ENCODE results near the gene H1-8. TPM values are rescaled to one million over a fixed set of nuclear protein-coding genes. Genes with fewer than 3 reads are reported as not detected.

H1-8 gene
- total RNA-seq, 1 experiment from 2014 or later = not detected

DNA sequence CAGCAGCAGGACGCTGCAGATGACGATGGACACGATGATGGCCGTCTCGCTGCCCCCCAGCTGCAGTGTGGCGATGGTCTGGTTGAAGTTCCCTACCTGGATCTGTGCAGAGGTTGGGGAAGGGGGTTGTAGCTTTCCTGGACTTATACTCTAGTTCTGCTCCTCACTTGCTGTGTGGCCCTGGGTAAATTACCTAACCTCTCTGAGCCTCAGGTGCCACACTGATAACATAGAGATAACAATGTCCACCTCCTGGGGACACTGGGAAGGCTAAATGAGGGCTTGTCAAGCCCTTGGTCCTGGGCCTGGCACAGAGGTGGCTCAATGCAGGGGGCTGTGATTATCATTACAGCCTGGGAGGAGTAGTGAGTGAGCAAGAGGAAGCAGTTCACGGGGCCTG lies 26.9 kb downstream of the H1-8 start:
- ChIA-PET POLR2A (ENCODE audit: unreplicated experiment) (no interaction called here), CTCF (no interaction called here)
- H2AFZ ChIP-seq (ENCODE audit: low read length) = no peak overlapping the region
- H3K27ac ChIP-seq (ENCODE audit: low read length) = no peak overlapping the region
- no peaks in the 10 kb centered on the region for H3F3A ChIP-seq (ENCODE audit: low read length, unreplicated experiment)
- H3K9me2 ChIP-seq (replicated peaks; ENCODE audit: low read length) = no peaks in the 10 kb centered on the region
- no TSS peak for BruUV-seq (replicated peaks)
- DNase-seq = no peak
- no peak for ATAC-seq
- H3K79me2 ChIP-seq (ENCODE audit: low read length) = no peaks in the 10 kb centered on the region
- H3K4me2 ChIP-seq (ENCODE audit: low read length) = no peak overlapping the region
- H3K9ac ChIP-seq (ENCODE audit: low read length) = no peak overlapping the region
- intact Hi-C loops (cut with micrococcal nuclease) = no loop called here
- H3K9me3 ChIP-seq (ENCODE audit: low read length) = no peaks in the 10 kb centered on the region
- no peaks in the 10 kb centered on the region for H4K20me1 ChIP-seq (ENCODE audit: low read length)
- TF ChIP-seq, protein P1, sequence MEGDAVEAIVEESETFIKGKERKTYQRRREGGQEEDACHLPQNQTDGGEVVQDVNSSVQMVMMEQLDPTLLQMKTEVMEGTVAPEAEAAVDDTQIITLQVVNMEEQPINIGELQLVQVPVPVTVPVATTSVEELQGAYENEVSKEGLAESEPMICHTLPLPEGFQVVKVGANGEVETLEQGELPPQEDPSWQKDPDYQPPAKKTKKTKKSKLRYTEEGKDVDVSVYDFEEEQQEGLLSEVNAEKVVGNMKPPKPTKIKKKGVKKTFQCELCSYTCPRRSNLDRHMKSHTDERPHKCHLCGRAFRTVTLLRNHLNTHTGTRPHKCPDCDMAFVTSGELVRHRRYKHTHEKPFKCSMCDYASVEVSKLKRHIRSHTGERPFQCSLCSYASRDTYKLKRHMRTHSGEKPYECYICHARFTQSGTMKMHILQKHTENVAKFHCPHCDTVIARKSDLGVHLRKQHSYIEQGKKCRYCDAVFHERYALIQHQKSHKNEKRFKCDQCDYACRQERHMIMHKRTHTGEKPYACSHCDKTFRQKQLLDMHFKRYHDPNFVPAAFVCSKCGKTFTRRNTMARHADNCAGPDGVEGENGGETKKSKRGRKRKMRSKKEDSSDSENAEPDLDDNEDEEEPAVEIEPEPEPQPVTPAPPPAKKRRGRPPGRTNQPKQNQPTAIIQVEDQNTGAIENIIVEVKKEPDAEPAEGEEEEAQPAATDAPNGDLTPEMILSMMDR (conservative IDR thresholded peaks at IDR 0.05; ENCODE audit: low read depth, low read length) = no peak
- TF ChIP-seq EZH2phosphoT487 (IDR thresholded peaks at IDR 0.05; ENCODE audit: borderline replicate concordance, low read length) (no peak), EZH2 (IDR thresholded peaks at IDR 0.05; ENCODE audit: low read length, unreplicated experiment) (no peak)
- no peaks in the 10 kb centered on the region for H3K36me3 ChIP-seq (ENCODE audit: low read depth, low read length)
- H3K4me3 ChIP-seq (ENCODE audit: low read length) = no peak overlapping the region
- H3K4me1 ChIP-seq (ENCODE audit: insufficient read depth, low read length) = no peaks in the 10 kb centered on the region
- no peaks in the 10 kb centered on the region for H3K27me3 ChIP-seq (ENCODE audit: low read length)

DNA sequence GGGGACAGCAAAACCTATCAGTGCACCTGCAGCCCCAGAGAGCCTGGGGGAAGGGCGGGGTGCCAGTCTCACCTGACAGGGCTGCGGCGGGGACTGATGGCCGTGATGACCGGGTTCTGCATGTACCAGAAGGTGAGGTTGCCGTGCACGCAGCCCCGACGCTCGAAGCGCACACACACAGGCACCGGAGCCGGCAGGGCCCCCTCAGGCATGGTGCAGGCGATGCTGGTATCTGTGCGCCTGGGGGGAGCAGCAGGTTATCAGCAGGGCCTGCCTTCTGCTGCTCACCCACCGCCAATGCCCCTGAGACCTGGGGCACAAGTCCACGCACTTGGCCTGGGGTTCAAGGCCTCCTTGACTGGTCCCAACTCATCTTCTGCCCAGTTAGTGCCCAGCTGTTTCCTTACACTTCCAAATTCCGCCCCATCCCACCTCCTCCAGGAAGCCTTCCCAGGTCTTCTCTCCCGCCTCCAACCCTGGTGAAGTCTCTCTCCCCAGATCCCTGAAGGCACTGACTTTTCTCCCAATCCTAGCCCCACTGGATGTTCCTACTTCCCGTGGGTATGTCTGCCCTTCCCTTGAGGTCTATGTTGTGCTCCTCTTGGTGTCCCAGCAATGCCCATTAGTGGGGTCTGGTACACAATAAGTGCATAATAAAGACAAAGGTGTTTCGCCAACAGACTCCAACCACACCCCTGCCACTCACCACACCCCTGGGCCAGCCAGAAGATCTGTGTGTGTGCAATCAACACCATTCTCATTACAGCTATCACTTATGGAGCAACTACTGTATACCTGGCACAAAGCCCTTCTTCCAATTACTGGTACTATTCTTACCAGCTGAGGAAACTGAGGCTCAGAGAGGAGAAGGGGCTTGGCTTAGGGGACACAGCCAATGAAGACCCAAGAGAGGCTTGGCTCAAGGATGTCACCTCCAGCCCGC lies 28.9 kb downstream of the H1-8 start:
- no peaks in the 10 kb centered on the region for H4K20me1 ChIP-seq (ENCODE audit: low read length)
- H3K27me3 ChIP-seq (ENCODE audit: low read length) = no peaks in the 10 kb centered on the region
- no peaks in the 10 kb centered on the region for H3K79me2 ChIP-seq (ENCODE audit: low read length)
- H3K27ac ChIP-seq (ENCODE audit: low read length) = no peak overlapping the region
- H3K36me3 ChIP-seq (ENCODE audit: low read depth, low read length) = no peaks in the 10 kb centered on the region
- intact Hi-C loops (cut with micrococcal nuclease) = no loop called here
- H3K9ac ChIP-seq (ENCODE audit: low read length) = no peak overlapping the region
- CTCF ChIA-PET = no interaction called here
- no peak overlapping the region for H3K4me2 ChIP-seq (ENCODE audit: low read length)
- no peaks in the 10 kb centered on the region for H3K9me2 ChIP-seq (replicated peaks; ENCODE audit: low read length)
- POLR2A ChIA-PET (ENCODE audit: unreplicated experiment) = no interaction called here
- no peaks in the 10 kb centered on the region for H3K4me1 ChIP-seq (ENCODE audit: insufficient read depth, low read length)
- no peak overlapping the region for H2AFZ ChIP-seq (ENCODE audit: low read length)
- DNase-seq (no peak), ATAC-seq (no peak)
- no peaks in the 10 kb centered on the region for H3K9me3 ChIP-seq (ENCODE audit: low read length)
- TF ChIP-seq EZH2phosphoT487 (IDR thresholded peaks at IDR 0.05; ENCODE audit: borderline replicate concordance, low read length) (no peak), EZH2 (IDR thresholded peaks at IDR 0.05; ENCODE audit: low read length, unreplicated experiment) (no peak)
- TF ChIP-seq, protein P1 (conservative IDR thresholded peaks at IDR 0.05; ENCODE audit: low read depth, low read length) = no peak
- no TSS peak for BruUV-seq (replicated peaks)
- no peak overlapping the region for H3K4me3 ChIP-seq (ENCODE audit: low read length)
- no peaks in the 10 kb centered on the region for H3F3A ChIP-seq (ENCODE audit: low read length, unreplicated experiment)

DNA sequence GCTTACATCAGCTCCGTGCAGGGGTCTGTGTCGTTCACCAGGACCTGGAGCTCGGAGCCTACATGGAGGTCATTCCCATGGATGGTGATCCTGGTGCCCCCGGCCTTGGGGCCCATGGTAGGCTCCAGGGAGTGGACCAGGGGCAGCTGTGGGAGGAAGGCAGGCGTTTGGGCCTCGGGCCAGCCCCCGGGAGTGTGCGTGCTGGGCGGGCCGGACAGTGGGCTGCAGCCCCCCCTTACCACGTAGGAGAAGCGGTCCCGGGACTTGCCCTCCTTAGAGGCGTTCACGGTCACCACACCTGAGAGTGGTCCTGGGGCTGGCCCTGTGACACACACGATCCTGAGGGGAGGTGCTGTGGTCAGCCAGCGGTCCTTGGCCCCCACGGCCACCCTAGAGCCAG lies 29.6 kb downstream of the H1-8 start:
- TF ChIP-seq EZH2phosphoT487 (IDR thresholded peaks at IDR 0.05; ENCODE audit: borderline replicate concordance, low read length) (no peak), EZH2 (IDR thresholded peaks at IDR 0.05; ENCODE audit: low read length, unreplicated experiment) (no peak)
- TF ChIP-seq, protein P1 (conservative IDR thresholded peaks at IDR 0.05; ENCODE audit: low read depth, low read length) = no peak
- no peaks in the 10 kb centered on the region for H3K36me3 ChIP-seq (ENCODE audit: low read depth, low read length)
- BruUV-seq (replicated peaks) = no TSS peak
- no peak for ATAC-seq
- H3K27ac ChIP-seq (ENCODE audit: low read length) = no peak overlapping the region
- H3K4me1 ChIP-seq (ENCODE audit: insufficient read depth, low read length) = no peaks in the 10 kb centered on the region
- H3K9ac ChIP-seq (ENCODE audit: low read length) = no peak overlapping the region
- no peaks in the 10 kb centered on the region for H3F3A ChIP-seq (ENCODE audit: low read length, unreplicated experiment)
- intact Hi-C loops (cut with micrococcal nuclease) = no loop called here
- H3K27me3 ChIP-seq (ENCODE audit: low read length) = no peaks in the 10 kb centered on the region
- H3K4me2 ChIP-seq (ENCODE audit: low read length) = no peak overlapping the region
- no peak for DNase-seq
- CTCF ChIA-PET = no interaction called here
- no peaks in the 10 kb centered on the region for H3K79me2 ChIP-seq (ENCODE audit: low read length)
- H3K4me3 ChIP-seq (ENCODE audit: low read length) = no peak overlapping the region
- H2AFZ ChIP-seq (ENCODE audit: low read length) = no peak overlapping the region
- POLR2A ChIA-PET (ENCODE audit: unreplicated experiment) = no interaction called here
- no peaks in the 10 kb centered on the region for H3K9me2 ChIP-seq (replicated peaks; ENCODE audit: low read length)
- H4K20me1 ChIP-seq (ENCODE audit: low read length) = no peaks in the 10 kb centered on the region
- no peaks in the 10 kb centered on the region for H3K9me3 ChIP-seq (ENCODE audit: low read length)

Data from PC-3 (cell line).